GM21423 (cell line): ENCODE measurements around the gene CCM2L.

Experiments
- ATAC-seq: cut with Tn5 transposase; IDR thresholded peaks from one replicate; pipeline ENCODE4 v1.9.1; 2021; ENCODE audit warnings: mild to moderate bottlenecking, moderate library complexity; ENCODE audit not compliant: unreplicated experiment

CCM2L gene

DNA sequence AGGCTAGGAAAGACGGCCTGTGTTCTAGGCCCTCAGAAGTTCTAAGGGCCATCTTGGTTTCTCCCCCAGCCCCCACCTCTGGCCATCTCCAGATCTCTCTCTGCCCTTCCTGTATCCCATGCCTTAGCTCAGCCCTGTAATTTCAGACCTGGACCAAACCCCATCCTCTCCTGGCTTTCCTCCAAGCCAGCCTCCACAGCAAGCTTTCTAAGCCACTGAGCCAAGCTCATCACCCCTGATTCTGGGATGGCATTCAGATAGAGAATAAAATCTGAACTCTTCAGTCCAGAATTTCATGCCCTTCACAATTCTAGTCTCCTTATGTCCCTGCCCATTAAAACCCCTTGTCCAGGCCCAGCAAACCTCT lies 18.9 kb upstream of the CCM2L start:
- ATAC-seq = no peak

DNA sequence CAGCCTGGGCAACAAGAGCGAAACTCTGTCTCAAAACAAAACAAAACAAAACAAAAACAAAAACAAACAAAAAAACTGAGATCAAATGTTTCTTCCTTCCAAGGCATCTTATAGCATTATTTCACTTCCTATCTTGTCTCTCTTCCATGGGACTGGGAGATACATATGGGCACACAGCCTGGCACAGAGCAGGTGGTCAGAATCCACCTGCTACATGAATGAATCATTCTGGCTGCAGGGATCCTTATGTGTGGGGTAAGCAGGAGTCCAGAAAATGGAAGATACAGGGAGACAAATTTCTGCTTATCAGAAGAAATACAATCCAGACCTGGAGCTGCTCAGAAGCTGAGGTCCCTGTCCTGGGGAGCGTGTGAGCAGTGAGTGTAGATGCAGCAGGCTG lies 18.2 kb upstream of the CCM2L start:
- ATAC-seq = no peak

DNA sequence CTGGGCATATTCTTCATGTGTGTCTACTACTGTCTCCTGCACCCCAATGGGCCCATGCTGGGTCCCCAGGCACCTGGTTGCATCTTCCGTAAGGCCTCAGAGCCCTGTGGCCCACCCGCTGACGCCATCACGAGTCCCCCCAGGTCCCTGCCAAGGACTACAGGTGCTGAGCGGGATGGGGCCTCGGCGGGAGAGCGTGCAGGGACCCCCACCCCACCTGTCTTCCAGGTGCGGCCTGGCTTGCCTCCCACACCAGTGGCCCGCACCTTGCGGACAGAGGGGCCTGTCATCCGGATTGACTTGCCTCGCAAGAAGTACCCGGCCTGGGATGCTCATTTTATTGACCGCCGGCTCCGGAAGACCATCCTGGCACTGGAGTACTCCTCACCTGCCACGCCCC lies 13.2 kb upstream of the CCM2L start:
- ATAC-seq = no peak

DNA sequence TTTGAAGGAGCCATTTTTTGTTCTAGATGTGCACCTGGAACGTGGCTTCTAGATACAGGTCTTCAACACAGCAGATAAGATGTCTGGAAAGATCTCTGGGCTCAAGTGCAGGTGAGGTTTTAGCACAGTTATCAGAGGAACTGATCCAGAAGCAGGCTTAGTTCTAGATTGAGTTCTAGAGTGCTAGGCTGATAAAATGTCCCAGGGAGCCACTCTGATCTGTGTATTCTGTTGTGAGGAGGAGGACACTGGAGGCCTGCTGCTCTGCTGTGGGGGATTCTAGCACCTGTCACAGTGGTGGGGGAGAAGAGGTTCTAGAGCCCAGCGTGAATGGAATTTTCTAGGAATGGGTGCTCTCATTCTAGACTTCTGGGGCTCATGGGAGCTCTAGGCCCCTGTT lies 12.0 kb upstream of the CCM2L start:
- no peak for ATAC-seq

DNA sequence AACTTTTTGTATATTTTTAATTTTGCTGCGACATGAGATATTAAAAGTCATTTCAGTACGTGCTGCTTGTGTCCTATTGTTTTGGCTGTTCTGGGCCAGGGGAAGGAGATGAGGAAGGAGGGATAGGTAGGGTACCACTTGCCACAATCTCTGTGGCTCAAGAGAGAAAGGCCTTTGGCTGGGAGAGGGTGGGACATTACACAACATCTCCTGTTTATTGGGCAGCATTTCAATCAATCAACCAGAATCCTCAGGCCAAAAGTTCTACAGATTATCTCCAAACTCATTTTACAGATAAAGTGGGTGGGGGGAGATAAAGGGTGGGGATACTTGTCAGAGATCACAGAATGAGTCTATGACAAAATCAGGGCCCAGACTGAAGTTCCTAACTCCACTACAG lies 6.9 kb upstream of the CCM2L start:
- ATAC-seq = no peak

DNA sequence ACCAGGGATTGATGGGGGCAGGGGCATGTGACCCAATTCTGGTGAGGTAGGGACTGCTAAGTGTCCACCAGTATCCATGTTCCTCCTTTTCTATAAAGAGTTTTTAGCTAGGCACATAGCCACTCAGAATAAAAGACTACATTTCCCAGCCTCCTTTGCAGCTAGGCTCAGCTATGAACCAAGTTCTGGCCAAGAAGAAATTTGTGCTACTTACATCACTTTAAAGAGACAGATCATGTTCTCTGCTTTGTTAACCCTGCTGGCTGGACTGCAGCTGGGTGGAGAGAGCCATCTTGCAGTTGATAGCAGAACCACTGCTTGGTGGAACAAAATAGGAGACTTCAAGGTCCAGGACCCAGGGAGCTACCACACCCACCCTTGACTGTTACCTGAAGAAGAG lies 5.3 kb upstream of the CCM2L start:
- ATAC-seq = no peak

DNA sequence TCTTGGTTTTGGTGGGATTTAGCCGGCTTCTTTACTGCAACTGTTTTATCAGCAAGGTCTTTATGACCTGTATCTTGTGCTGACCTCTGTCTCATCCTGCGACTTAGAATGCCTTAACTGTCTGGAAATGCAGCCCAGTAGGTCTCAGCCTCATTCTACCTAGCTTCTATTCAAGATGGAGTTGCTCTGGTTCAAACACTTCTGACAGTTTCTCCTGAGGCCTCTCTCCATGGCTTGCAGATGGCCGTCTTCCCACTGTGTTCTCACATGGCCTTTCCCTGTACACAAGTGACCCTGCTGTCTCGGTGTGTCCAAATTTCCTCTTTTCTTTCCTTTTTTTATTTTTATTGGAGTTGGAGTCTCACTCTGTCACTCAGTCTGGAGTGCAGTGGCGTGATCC lies 4.2 kb upstream of the CCM2L start:
- no peak for ATAC-seq

DNA sequence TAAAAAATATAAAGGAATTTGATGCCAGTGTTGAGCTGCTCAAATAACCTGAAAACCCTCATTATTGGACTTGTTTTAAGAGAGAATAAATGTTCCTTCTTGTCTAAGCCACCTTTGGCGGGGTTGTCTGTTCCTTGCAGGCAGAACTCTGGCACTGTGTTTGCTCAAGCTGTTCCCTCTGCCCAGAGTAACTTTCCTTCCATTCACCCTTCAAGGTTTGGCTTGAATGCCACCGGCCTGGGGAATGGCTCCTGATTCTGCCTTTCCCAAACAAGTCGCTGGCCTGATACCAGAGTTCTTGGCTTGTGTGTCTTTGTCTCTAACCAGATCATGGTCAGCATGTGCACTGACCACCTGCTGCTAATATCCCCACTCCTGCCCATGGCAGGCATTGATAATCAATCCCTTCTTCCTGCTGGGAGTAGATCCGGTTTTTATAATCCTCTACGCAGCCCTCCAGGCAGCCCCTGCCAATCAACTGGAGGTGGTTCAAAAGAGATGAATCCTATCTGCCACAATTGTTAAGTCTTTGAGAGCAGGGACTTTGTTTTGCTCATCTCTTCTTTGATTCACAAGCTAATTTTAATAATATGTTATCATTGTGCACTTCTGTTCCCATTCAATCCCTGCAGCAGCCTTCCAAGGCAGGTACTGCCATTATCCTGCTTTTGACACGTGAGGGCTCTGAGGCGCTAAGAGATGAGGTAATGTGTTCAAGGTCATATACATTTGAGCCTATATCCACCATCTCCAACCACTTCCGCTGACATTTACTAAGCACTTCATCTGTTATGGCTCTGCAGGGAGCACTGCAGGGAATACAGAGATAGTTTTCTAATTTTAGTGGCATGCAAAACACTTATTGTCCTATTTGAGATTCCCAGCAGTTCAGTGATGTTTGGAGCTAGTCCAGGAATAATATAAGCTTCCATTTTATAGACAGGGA lies 3.1 kb upstream of the CCM2L start:
- ATAC-seq = no peak

DNA sequence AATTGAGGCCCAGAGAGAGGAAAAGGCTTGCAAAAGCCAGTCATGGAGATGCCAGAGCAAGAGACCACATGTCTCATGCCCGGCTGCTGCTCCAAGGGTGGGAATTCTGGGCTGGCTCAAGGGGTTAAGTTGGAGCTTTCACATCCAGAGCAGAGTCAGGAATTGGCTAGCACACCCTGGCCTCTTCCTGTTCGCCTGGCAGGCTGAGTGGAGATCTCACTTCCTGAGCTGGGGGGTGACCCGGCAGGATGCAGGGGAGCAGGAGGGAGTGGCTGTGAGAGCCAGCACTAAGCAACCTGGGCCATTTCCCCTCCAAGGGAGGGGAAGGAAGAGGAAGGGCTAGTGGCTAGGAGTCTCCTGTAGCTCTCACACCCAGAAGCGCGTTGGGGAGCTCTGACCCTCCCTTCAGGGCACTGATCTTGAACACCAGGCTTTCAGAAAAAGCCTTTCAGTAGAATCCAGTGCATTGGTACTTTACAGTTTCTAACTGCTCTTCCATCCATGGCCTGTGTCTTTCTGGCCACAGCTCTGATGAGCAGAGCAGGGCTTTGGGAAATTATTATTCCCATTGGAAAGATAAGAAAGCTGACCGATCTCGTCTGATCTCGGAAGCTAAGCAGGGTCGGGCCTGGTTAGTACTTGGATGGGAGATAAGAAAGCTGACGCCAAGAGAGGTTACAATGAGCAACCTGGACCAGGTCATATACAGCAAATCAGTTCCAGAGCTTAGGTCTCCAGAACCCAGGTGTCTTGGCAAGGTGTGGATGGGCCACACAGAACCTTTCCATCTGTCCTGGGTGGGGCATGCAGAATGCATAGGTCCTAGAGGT lies 2.2 kb upstream of the CCM2L start:
- ATAC-seq = no peak

DNA sequence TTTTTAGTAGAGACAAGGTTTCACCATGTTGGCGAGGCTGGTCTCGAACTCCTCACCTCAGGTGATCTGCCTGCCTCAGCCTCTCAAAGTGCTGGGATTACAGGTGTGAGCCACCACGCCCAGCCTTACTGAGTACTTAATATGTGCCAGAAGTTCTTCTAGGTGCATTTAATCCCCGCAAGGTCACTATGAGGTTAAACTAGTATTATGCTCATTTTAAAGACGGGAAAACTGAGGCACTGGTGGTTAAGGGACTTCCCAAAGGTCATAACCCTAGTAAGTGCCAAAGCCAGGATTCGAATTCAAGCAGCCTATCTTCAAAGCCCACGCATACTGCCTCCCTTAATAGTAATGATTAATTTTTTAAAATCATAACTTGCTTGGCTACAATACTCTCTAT lies 674 bp upstream of the CCM2L start:
- no peak for ATAC-seq

DNA sequence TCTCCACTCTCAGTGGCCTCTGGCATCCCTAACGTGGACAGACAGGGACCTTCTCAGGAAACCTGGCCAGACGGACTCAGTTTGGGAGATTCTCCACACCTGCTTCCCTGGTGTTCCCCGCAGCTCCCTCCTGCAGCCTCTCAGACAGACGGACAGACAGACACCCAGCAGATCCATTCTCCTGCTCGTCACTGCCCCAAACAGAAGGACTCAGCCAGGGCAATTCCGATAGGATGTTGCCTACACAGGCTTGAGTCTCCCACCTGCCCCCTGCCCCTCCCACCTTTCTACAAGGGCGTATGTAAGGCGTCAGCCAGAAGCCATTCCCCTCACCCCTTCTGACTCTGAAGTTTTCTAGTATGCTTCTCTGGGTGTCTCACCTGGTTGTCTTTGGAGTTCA lies 428 bp downstream of the CCM2L start:
- no peak for ATAC-seq

DNA sequence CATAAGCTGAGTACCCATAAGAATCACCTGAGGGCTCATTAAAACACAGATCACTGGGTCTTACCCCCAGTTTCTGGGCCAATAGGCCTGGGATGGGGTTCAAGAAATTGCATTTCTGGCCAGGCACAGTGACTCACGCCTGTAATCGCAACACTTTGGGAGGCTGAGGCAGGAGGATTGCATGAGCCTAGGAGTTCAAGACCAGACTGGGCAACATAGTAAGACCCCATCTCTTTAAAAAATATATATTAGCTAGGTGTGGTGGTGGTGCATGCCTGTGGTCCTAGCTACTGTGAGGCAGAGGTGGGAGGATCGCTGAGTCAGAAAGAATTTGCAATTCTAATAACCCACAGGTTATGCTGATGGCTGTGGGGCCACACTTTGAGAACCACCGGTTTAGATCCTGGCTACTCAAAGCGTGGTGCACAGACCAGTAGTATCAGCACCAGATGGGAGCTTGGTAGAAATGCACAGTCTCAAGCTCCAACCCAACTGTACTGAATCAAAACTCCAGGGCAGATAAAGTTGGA lies 2.0 kb downstream of the CCM2L start:
- no peak for ATAC-seq

DNA sequence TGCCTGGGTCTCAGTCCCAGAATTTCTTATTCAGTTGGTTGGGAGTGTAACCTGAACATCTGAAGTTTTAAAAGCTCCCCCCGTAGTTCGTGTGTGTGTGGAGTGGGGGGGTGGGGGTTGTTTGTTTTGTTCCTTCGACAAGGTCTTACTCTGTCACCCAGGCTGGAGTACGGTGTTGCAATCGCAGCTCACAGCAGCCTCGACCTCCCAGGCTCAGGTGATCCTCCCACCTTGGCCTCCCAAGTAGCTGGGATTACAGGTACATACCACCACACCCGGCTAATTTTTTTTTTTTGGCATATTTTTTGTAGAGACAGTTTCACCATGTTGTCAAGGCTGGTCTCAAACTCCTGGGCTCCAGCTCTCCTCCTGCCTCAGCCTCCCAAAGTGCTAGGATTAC lies 3.1 kb downstream of the CCM2L start:
- ATAC-seq = no peak

DNA sequence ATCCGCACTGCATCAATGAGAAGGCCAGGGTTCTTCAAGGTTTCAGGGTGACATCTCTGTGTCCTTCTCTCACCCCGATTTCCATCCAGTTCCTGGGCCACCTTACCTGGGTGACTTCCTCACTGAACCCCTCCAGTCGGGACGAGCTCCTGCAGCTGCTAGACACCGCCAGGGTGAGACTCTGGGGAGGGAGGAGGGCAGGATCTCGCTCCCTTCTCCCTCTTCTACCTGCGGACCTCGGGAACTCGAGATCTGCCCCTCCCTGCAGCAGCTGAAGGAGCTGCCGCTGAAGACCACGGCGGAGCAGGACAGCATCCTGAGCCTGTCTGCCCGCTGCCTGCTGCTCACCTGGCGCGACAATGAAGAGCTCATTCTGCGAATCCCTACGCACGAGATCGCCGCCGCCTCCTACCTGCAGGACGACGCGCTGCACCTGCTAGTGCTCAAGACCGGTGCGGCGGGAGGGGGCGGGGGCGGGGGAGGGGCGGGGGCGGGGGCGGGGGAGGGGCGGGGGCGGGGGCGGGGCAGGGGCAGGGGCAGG lies 7.5 kb downstream of the CCM2L start:
- ATAC-seq = no peak

DNA sequence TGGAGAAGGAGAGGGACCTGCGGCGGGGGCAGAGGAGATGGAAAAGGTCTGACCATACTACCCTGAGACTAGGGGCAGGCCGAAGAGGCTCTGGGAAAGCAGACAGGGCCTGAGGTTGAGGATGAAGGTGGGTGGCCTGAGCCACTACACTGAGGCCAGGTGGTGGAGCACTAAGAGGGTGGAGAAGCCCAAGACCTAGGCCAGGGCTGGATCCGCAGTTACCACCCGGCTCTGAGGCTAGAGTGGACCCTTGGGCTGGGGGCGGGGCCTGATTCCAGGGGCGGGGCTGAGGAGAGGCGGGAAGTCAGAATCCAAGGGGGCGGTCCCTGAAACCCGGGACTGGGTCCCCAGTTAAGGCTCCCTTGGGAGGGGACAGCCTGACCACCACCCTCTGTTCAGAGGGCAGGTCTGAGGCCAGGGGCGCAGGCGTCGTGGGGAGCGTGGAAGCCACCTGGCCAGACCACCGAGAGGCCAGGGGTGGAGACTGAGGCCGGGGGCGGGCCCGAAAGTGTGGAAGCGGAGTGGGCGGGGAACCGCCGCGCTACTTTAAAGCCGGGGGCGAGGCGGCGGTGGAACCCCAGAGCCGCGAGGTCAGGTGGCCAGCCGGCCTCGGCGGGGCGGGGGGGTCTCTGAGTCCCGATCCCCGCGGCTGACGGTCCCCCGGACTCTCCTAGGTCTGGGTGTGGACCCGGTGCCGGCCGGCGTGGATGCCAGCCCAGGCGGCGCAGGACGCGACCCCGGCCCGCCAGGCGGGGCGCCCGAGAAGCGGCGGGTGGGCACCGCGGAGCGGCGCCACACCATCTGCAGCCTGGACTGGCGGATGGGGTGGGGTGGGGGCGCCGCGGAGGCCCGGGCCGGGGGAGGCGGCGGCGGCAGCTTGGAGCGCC lies 8.3 kb downstream of the CCM2L start:
- ATAC-seq = no peak

DNA sequence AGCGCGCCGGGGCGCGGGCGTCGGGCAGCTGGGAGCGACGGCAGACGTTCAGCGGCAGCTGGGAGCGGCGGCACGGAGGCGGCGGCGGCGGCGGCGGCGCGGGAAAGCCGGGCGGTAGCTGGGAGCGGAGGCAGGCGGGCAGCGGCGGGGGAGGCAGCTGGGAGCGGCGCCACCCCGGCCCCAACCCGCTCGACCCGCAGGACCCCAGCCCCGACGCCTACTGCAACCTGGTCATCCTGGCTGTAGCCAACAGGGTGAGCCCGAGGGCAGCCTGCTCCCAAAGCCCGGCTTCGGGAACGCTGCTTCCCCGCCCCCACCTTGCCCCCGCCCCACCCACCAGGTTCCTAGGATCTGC lies 8.9 kb downstream of the CCM2L start:
- ATAC-seq = no peak

DNA sequence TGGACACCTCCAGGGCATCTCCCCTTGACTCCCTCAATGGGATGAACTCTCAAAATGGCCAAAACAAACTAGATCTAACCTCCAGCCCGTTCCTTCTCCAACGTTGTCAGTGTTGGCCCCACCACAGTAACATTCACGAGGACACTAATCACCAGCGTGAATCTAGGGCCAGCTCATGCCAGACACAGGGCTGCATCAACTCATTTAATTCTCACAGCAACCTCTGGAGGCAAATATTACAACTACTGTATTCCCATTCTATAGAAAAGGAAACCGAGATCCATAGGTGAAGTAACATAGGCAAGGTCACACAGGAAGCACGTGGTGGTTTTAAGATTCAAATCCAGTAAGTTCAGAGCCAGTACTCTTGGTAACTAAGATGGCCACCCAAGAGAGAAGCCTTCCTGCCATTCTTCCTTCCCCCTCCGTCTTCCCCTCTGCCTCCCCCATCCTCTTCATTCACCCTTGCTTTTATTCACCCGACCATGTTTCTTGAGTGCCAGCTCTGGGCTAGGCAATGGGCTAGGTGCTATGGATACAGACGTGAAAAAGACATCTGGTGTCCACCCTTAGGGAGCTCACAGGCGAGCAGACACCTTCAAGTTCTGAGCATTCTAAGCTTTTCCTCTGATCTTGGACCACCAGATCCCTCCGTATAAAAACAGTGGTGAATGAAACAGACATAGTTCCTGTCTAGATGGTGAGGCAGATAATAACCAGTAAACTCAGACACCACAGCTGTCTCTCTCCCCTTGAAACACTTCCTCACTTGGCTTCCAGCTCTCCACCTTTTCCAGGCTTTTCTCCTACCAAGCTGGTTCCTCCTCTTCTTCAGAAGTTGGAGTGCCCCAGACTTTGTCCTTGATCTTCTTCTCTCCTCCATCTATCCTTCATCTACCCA lies 9.6 kb downstream of the CCM2L start:
- no peak for ATAC-seq

DNA sequence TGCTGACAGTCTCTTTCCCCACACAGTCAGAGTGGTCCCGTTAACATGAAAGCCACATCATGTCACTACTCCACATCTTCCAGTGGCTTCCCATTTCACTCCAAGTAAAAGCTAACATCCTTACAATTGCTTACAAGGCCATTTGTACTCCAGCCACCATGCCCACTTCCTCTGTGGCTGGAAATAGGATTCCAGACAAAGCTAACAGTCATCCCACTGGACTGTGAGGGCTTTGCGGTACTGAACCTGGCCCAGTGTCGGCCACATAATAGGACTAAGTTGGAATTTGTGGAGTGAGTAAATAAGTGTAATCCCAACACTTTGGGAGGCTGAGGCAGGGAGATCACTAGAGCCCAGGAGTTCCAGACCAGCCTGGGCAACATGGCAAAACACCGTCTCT lies 10.9 kb downstream of the CCM2L start:
- ATAC-seq = no peak

DNA sequence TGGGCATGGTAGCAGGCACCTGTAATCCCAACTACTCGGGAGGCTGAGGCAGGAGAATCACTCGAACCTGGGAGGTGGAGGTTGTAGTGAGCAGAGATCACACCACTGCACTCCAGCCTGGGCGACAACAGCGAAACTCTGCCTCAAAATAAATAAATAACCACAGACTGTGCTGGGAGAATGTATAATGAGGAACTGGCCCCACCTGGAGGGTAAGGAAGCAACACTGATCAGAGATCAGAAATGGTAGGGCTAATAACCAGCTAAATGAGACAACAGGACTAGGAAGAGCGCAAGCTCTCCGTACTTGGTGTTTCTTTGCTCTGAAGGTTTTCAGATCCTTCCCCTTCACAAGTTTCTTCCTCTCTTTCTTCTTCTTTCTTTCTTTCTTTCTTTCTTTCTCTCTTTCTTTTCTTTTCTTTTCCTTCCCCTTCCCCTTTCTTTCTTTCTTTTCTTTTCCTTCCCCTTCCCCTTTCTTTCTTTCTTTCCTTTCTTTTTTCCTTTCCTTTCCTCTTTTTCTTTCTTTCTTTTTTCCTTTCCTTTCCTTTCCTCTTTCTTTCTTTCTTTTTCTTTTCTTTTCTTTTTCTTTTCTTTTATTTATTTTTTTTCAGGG lies 14.6 kb downstream of the CCM2L start:
- no peak for ATAC-seq
